Neural cell (in vitro differentiated cells): Measurements from ENCODE around the gene KYAT1.

ENCODE experiments used
- EP300 ChIP-seq: fragments of 450-650 bp; conservative IDR thresholded peaks from 2 replicates; pipeline ENCODE4 v1.6.1; 2014; ENCODE audit warnings: antibody characterized with exemption, mild to moderate bottlenecking, moderate library complexity; ENCODE audit not compliant: poor library complexity, severe bottlenecking
- EZH2 ChIP-seq: fragments of 200-600, 300-800 bp; shearing (Covaris generic), sonication (generic); IDR thresholded peaks from 2 replicates; pipeline ENCODE4 v1.6.1; 2014; ENCODE audit warnings: antibody characterized with exemption, low read length, borderline replicate concordance, mild to moderate bottlenecking; ENCODE audit not compliant: insufficient read depth, poor library complexity, severe bottlenecking
- POLR2AphosphoS5 ChIP-seq: IDR thresholded peaks from 2 replicates; pipeline ENCODE4 v1.6.1; 2012
- RAD21 ChIP-seq: fragments of 450-650 bp; conservative IDR thresholded peaks from 2 replicates; pipeline ENCODE4 v1.6.1; 2014; ENCODE audit warnings: antibody characterized with exemption, mild to moderate bottlenecking, moderate library complexity
- REST ChIP-seq: IDR thresholded peaks from 2 replicates; pipeline ENCODE4 v1.6.1; 2012; ENCODE audit warnings: borderline replicate concordance
- SMC3 ChIP-seq: fragments of 450-650 bp; conservative IDR thresholded peaks from 2 replicates; pipeline ENCODE4 v1.6.1; 2014; ENCODE audit warnings: antibody characterized with exemption, mild to moderate bottlenecking, moderate library complexity; ENCODE audit not compliant: poor library complexity
- TAF1 ChIP-seq: IDR thresholded peaks from 2 replicates; pipeline ENCODE4 v1.6.1; 2012; ENCODE audit warnings: low read depth
- TF ChIP-seq, protein P1 (sequence below): fragments of 450-650 bp; IDR thresholded peaks from 2 replicates; pipeline ENCODE4 v1.5.1; 2014; ENCODE audit warnings: antibody characterized with exemption, mild to moderate bottlenecking, moderate library complexity; ENCODE audit not compliant: poor library complexity, severe bottlenecking

GRCh38 chr9:128923493-128923883 lies 41.7 kb upstream of the KYAT1 start:
- TF ChIP-seq, protein P1, sequence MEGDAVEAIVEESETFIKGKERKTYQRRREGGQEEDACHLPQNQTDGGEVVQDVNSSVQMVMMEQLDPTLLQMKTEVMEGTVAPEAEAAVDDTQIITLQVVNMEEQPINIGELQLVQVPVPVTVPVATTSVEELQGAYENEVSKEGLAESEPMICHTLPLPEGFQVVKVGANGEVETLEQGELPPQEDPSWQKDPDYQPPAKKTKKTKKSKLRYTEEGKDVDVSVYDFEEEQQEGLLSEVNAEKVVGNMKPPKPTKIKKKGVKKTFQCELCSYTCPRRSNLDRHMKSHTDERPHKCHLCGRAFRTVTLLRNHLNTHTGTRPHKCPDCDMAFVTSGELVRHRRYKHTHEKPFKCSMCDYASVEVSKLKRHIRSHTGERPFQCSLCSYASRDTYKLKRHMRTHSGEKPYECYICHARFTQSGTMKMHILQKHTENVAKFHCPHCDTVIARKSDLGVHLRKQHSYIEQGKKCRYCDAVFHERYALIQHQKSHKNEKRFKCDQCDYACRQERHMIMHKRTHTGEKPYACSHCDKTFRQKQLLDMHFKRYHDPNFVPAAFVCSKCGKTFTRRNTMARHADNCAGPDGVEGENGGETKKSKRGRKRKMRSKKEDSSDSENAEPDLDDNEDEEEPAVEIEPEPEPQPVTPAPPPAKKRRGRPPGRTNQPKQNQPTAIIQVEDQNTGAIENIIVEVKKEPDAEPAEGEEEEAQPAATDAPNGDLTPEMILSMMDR = no peak
- TF ChIP-seq SMC3 (no peak), POLR2AphosphoS5 (no peak), TAF1 (no peak), EP300 (no peak), EZH2 (no peak), REST (no peak), RAD21 (no peak)
